ENCODE measurements around the gene COL21A1. TPM values are rescaled to one million over a fixed set of nuclear protein-coding genes. Genes with fewer than 3 reads are reported as not detected.
A peak's percentile ranks its signal among the peaks of the same experiment; 100 is the strongest.

The COL21A1 gene
- total RNA-seq, 1 donor from 2014 or later: 0.57 TPM

- no peaks in the 10 kb centered on the region for H4K20me1 ChIP-seq (ENCODE audit: insufficient read depth, low read length)
- FAIRE-seq (peak; percentile 29), DNase-seq (ENCODE audit: low read depth) (no peak)
- no peak overlapping the region for H2AFZ ChIP-seq (ENCODE audit: low read depth, low read length)
- Mint-ChIP-seq H3K4me1 (ENCODE audit: low read depth, unreplicated experiment) (peaks cover 7% of the 10 kb centered on the region), H3K4me3 (ENCODE audit: unreplicated experiment) (no peak overlapping the region), H3K9me3 (ENCODE audit: unreplicated experiment) (no peaks in the 10 kb centered on the region), H3K27me3 (ENCODE audit: low read depth, unreplicated experiment) (no peaks in the 10 kb centered on the region), H3K27ac (ENCODE audit: unreplicated experiment) (no peak overlapping the region), H3K36me3 (ENCODE audit: low read depth, unreplicated experiment) (no peaks in the 10 kb centered on the region)
- H3K4me3 ChIP-seq (ENCODE audit: insufficient read depth, low read depth, low read length): no peak overlapping the region
- H3K4me1 ChIP-seq (ENCODE audit: insufficient read depth, low read length): peaks cover 10% of the 10 kb centered on the region
- no peak overlapping the region for H3K4me2 ChIP-seq (ENCODE audit: low read length)
- no peak overlapping the region for H3K27ac ChIP-seq (ENCODE audit: low read depth, low read length)
- no peaks in the 10 kb centered on the region for H3K36me3 ChIP-seq (ENCODE audit: insufficient read depth, low read length)
- no peak for TF ChIP-seq EZH2 (IDR thresholded peaks at IDR 0.05; ENCODE audit: insufficient read depth, low read length)
- TF ChIP-seq, protein P1, sequence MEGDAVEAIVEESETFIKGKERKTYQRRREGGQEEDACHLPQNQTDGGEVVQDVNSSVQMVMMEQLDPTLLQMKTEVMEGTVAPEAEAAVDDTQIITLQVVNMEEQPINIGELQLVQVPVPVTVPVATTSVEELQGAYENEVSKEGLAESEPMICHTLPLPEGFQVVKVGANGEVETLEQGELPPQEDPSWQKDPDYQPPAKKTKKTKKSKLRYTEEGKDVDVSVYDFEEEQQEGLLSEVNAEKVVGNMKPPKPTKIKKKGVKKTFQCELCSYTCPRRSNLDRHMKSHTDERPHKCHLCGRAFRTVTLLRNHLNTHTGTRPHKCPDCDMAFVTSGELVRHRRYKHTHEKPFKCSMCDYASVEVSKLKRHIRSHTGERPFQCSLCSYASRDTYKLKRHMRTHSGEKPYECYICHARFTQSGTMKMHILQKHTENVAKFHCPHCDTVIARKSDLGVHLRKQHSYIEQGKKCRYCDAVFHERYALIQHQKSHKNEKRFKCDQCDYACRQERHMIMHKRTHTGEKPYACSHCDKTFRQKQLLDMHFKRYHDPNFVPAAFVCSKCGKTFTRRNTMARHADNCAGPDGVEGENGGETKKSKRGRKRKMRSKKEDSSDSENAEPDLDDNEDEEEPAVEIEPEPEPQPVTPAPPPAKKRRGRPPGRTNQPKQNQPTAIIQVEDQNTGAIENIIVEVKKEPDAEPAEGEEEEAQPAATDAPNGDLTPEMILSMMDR (IDR thresholded peaks at IDR 0.05; ENCODE audit: insufficient read depth, low read depth, low read length): no peak
- no peaks in the 10 kb centered on the region for H3K9me3 ChIP-seq (ENCODE audit: insufficient read depth, low read depth, low read length)
- no peaks in the 10 kb centered on the region for H3K79me2 ChIP-seq (ENCODE audit: insufficient read depth, low read length)
- no peaks in the 10 kb centered on the region for H3K27me3 ChIP-seq (ENCODE audit: insufficient read depth, low read length)
- H3K9ac ChIP-seq (ENCODE audit: low read length): no peak overlapping the region
These were observed 142.8 kb downstream of the COL21A1 start for GRCh38 chr6:56104591-56104990.

DNA sequence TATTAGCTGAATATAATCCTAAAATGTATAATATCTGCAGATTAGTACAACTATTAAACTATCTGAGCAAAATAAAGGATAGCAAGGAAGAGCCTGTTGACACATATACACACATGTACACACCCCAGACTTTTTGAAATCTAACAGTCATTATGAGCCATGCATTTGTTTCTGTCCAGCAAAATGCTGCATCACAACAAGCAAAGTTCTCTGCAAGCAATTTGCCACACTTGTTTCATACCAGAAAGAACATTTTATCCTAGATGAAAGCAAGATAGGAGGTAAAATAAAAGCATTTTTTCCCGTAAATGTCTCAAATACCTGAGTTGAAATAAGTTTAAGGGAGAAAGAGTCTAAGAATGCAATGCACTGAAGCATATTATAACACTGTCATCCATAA lies 145.2 kb downstream of the COL21A1 start:
- no peak overlapping the region for H3K27ac ChIP-seq (ENCODE audit: low read depth, low read length)
- Mint-ChIP-seq H3K4me1 (ENCODE audit: low read depth, unreplicated experiment) (peaks cover 7% of the 10 kb centered on the region), H3K27ac (ENCODE audit: unreplicated experiment) (no peak overlapping the region), H3K9me3 (ENCODE audit: unreplicated experiment) (no peaks in the 10 kb centered on the region), H3K4me3 (ENCODE audit: unreplicated experiment) (no peak overlapping the region), H3K36me3 (ENCODE audit: low read depth, unreplicated experiment) (no peaks in the 10 kb centered on the region), H3K27me3 (ENCODE audit: low read depth, unreplicated experiment) (no peaks in the 10 kb centered on the region)
- no peaks in the 10 kb centered on the region for H3K36me3 ChIP-seq (ENCODE audit: insufficient read depth, low read length)
- no peak overlapping the region for H3K9ac ChIP-seq (ENCODE audit: low read length)
- no peak overlapping the region for H3K4me3 ChIP-seq (ENCODE audit: insufficient read depth, low read depth, low read length)
- no peaks in the 10 kb centered on the region for H3K9me3 ChIP-seq (ENCODE audit: insufficient read depth, low read depth, low read length)
- no peak for FAIRE-seq
- TF ChIP-seq, protein P1 (IDR thresholded peaks at IDR 0.05; ENCODE audit: insufficient read depth, low read depth, low read length): no peak
- no peak for TF ChIP-seq EZH2 (IDR thresholded peaks at IDR 0.05; ENCODE audit: insufficient read depth, low read length)
- H3K4me2 ChIP-seq (ENCODE audit: low read length): no peak overlapping the region
- DNase-seq (ENCODE audit: low read depth): no peak
- H3K27me3 ChIP-seq (ENCODE audit: insufficient read depth, low read length): no peaks in the 10 kb centered on the region
- H3K4me1 ChIP-seq (ENCODE audit: insufficient read depth, low read length): peaks cover 10% of the 10 kb centered on the region
- no peak overlapping the region for H2AFZ ChIP-seq (ENCODE audit: low read depth, low read length)
- no peaks in the 10 kb centered on the region for H3K79me2 ChIP-seq (ENCODE audit: insufficient read depth, low read length)
- H4K20me1 ChIP-seq (ENCODE audit: insufficient read depth, low read length): no peaks in the 10 kb centered on the region

- Histone ChIP-seq H3K4me2 (ENCODE audit: low read length) (peak overlapping the region; percentile 67), H3K27me3 (ENCODE audit: insufficient read depth, low read length) (no peaks in the 10 kb centered on the region), H4K20me1 (ENCODE audit: insufficient read depth, low read length) (no peaks in the 10 kb centered on the region), H3K4me1 (ENCODE audit: insufficient read depth, low read length) (peaks cover 10% of the 10 kb centered on the region), H2AFZ (ENCODE audit: low read depth, low read length) (no peak overlapping the region), H3K79me2 (ENCODE audit: insufficient read depth, low read length) (no peaks in the 10 kb centered on the region), H3K9ac (ENCODE audit: low read length) (no peak overlapping the region), H3K27ac (ENCODE audit: low read depth, low read length) (peak overlapping the region; percentile 71), H3K4me3 (ENCODE audit: insufficient read depth, low read depth, low read length) (no peak overlapping the region), H3K36me3 (ENCODE audit: insufficient read depth, low read length) (no peaks in the 10 kb centered on the region), H3K9me3 (ENCODE audit: insufficient read depth, low read depth, low read length) (no peaks in the 10 kb centered on the region)
- Mint-ChIP-seq H3K4me3 (ENCODE audit: unreplicated experiment) (no peak overlapping the region), H3K27me3 (ENCODE audit: low read depth, unreplicated experiment) (no peaks in the 10 kb centered on the region), H3K9me3 (ENCODE audit: unreplicated experiment) (no peaks in the 10 kb centered on the region), H3K36me3 (ENCODE audit: low read depth, unreplicated experiment) (no peaks in the 10 kb centered on the region), H3K4me1 (ENCODE audit: low read depth, unreplicated experiment) (peaks cover 7% of the 10 kb centered on the region), H3K27ac (ENCODE audit: unreplicated experiment) (peak overlapping the region; percentile 67)
- FAIRE-seq (peak; percentile 99), DNase-seq (ENCODE audit: low read depth) (peak; percentile 97)
- no peak for TF ChIP-seq EZH2 (IDR thresholded peaks at IDR 0.05; ENCODE audit: insufficient read depth, low read length)
- TF ChIP-seq, protein P1 (IDR thresholded peaks at IDR 0.05; ENCODE audit: insufficient read depth, low read depth, low read length): no peak
These were observed 146.2 kb downstream of the COL21A1 start for GRCh38 chr6:56101141-56101553.
